NOMO-1 (cell line): ENCODE measurements around the gene RASAL2.

ENCODE experiments used
- DNase-seq, 2 experiments: peaks; one replicate each; lab custom pipeline; 2025; ENCODE audit not compliant: unreplicated experiment in 2 of 2; lab: John Stamatoyannopoulos, UW

Gene RASAL2

DNA sequence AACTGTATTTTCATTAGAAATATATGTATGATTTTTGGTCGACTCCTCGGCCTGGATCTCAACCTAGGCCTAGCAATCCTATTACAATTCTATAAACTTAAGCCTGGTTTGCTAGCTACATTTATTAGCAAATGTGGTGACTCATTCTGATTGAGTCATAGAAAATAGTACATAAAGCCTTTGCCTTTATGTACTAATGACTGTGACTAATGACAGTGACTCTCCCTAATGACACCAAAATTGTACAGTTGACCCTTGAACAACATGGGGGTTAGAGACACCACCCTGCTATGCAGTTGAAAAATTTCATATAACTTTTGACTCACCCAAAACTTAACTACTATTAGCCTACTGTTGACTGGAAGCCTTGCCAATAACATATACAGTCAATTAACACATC is 324.0 kb downstream of the RASAL2 start:
- no peak for DNase-seq

GRCh38 chr1:178418284-178418955 is 324.5 kb downstream of the RASAL2 start:
- peak in 1 of 2 experiments; percentile 4 for DNase-seq

DNA sequence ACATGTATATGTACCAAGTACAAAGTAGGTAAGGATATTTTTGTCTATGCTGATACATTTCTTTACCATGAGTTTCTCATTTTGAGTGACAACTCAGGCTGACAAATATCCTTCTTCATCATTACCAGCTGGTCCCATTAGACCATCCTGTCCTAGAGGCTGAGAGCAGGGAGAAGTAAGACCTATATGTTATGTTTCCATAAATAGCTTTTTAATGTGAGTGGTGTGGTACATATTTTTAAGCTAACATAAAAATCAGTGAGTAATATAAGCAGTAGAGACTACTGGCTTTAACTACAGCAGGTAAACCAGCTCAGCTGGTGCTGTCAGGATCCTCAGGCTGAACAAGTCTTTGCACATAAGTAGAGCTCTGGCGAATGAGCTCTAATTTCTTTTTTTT is 340.5 kb downstream of the RASAL2 start:
- no peak for DNase-seq

GRCh38 chr1:178434899-178435435 is 341.1 kb downstream of the RASAL2 start:
- DNase-seq = no peak

- no peak for DNase-seq
Observed at GRCh38 chr1:178436899-178437298, 343.0 kb downstream of the RASAL2 start.

GRCh38 chr1:178438432-178438831 is 344.5 kb downstream of the RASAL2 start:
- no peak for DNase-seq

- DNase-seq = no peak
Observed at GRCh38 chr1:178442925-178443324, 349.0 kb downstream of the RASAL2 start.

- no peak for DNase-seq
Observed at GRCh38 chr1:178450871-178451270, 357.0 kb downstream of the RASAL2 start.

GRCh38 chr1:178451529-178451928 is 357.6 kb downstream of the RASAL2 start:
- DNase-seq = no peak

DNA sequence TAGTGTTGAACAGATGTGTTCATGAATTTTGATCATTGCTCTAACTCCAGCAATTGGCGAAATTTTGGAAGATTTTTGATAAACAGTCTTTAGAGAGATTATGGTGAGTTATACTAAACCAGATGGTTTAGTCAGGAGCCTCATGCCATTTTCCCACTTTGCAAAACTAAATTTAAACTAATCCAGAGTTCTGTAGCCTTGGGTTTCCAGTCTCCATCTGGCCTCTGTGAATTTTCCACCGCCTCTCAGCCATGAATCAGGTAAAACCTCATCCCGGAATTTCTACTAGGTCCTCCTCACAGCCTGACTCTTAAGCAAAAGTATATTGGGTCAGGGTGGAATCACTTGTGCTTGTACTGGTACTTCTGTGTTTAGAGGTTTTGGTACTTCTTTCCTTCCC is 358.1 kb downstream of the RASAL2 start:
- no peak for DNase-seq

GRCh38 chr1:178456472-178456871 is 362.6 kb downstream of the RASAL2 start:
- DNase-seq = no peak

DNA sequence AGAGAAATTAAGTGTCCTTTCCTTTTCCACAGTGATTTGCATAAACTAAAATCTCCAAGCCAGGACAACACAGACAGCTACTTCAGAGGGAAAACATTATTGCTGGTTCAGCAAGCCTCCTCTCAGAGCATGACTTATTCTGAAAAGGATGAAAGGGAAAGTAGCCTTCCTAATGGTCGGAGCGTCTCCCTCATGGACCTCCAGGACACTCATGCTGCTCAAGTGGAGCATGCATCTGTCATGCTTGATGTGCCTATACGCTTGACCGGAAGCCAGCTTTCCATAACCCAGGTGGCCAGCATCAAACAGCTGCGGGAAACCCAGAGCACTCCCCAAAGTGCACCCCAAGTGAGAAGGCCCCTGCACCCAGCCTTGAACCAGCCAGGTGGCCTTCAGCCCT is 363.7 kb downstream of the RASAL2 start:
- no peak for DNase-seq

DNA sequence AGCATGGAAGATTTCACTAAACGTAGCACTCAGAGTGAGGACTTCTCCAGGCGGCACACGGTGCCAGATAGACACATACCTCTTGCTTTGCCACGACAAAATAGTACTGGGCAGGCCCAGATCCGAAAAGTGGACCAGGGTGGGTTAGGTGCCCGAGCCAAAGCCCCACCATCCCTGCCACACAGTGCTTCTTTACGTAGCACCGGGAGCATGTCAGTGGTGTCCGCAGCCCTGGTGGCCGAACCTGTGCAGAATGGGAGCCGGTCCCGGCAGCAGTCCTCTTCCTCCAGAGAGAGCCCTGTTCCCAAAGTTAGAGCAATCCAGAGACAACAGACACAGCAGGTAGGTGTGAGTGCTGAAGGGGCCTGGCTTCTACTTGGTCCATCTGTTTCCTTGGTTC is 364.3 kb downstream of the RASAL2 start:
- DNase-seq = no peak

GRCh38 chr1:178461104-178461503 is 367.2 kb downstream of the RASAL2 start:
- no peak for DNase-seq

DNA sequence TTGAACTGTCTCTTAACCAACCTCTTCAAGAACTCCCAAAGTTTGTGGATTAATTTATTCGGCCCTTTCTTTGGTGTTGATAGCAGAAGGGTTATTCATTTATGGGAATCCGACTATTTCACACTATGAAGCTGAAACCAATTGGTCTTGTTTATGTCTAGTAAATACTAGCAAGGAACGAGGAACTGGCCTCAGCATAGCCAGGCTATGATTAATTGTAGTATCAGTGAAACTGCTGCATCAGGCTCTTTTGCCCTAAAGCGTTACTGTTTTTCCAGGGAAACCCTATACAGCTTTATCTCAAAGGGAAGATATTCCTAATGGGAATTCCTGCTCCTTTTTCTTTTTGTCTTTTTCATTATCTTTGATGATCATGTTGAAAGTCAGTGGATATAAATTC is 367.8 kb downstream of the RASAL2 start:
- no peak for DNase-seq

DNA sequence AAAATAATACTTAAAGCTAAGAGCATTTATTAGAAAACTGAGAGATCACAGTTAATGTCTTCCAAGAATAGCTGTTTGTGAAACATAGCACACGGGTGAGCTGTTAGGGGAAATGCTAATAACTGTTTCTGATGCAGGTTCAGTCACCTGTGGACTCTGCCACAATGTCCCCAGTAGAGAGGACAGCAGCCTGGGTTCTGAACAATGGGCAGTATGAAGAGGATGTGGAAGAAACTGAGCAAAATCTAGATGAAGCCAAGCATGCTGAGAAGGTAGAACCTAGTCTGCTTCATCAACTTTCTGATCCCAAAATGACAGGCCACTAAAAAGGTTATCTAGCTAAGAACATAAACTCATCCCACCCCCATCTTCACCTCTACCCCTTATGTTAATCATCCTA is 370.2 kb downstream of the RASAL2 start:
- no peak for DNase-seq

GRCh38 chr1:178464566-178464965 is 370.7 kb downstream of the RASAL2 start:
- DNase-seq = no peak

- no peak for DNase-seq
Observed at GRCh38 chr1:178465011-178465410, 371.1 kb downstream of the RASAL2 start.

- DNase-seq = no peak
Observed at GRCh38 chr1:178467837-178468236, 373.9 kb downstream of the RASAL2 start.

DNA sequence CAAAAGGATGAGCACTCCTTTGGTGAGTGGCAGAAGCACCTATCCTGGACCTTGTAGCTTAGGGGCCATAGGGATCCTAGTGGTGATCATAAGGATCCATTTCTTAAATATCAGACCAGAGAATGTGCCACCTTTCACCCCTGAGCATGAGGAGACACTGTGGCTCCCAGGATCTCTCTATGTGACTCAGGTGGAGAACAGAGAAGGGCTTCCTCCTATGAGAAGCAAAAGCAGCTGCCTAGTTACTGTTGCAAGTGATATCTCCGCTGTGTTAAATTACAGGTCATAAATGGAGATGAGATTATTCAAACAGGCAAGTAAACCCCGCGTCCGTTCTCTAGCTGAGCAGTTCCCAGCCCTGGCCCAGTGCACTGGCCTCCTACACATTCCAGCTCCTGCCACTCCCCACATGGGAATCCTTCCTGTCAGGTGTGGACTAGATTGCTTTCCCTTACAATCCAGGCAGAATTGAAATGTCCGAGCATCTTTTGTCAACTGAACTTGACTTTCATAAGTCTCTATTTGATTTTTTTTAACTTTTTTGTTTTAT is 376.6 kb downstream of the RASAL2 start:
- no peak for DNase-seq

DNA sequence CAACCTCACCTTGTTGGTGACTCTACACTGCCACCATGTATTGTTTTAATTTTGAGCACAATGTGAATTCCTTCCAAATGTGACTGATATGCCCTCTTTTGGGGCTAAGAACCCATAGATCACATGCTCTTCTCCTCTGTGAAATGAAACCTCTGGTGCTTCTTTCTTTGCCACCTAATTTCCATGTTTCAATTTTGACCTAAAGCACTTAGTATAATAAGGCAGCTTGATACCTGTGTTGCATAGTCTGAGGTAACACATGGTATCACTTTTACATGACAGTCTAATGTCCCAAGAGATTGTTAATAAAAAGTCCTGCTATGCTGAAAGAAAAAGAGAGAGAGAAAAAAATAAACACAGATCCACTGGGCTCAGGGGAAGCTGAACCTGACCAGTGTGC is 378.6 kb downstream of the RASAL2 start:
- no peak for DNase-seq

- DNase-seq = no peak
Observed at GRCh38 chr1:178477373-178477772, 383.5 kb downstream of the RASAL2 start.

- DNase-seq = peak in 1 of 2 experiments; percentile 36
Observed at GRCh38 chr1:178477841-178478240, 383.9 kb downstream of the RASAL2 start.
